MM.1S (cell line): Measurements from ENCODE around the gene DYNLT1.

Experiments used
- DNase-seq: peaks from one replicate; pipeline ENCODE4 v3.0.0-alpha.2; 2015
- H2AFZ ChIP-seq: fragments of 300-600 bp; sonication (generic); 2 replicates; pipeline ENCODE4 v1.6.0; 2016; ENCODE audit warnings: antibody characterized with exemption, low read length
- H3F3A ChIP-seq: fragments of 300-600 bp; sonication (generic); 2 replicates; pipeline ENCODE4 v1.6.1; 2016; ENCODE audit warnings: mild to moderate bottlenecking, antibody characterized with exemption, low read length, moderate library complexity, mixed read lengths; ENCODE audit not compliant: insufficient read depth
- H3K27ac ChIP-seq: fragments of 300-600 bp; sonication (generic); 2 replicates; pipeline ENCODE4 v1.5.1; 2016; ENCODE audit warnings: mild to moderate bottlenecking, low read length
- H3K27me3 ChIP-seq: fragments of 300-600 bp; sonication (generic); replicated peaks from 2 replicates; pipeline ENCODE4 v1.6.0; 2016; ENCODE audit warnings: low read length; ENCODE audit not compliant: insufficient read depth
- H3K36me3 ChIP-seq: fragments of 300-600 bp; sonication (generic); replicated peaks from 2 replicates; pipeline ENCODE4 v1.6.1; 2016; ENCODE audit warnings: mild to moderate bottlenecking, low read length, mixed read lengths; ENCODE audit not compliant: insufficient read depth
- H3K4me1 ChIP-seq: fragments of 300-600 bp; sonication (generic); 2 replicates; pipeline ENCODE4 v1.6.1; 2016; ENCODE audit warnings: low read length, mixed read lengths
- H3K4me2 ChIP-seq: fragments of 300-600 bp; sonication (generic); 2 replicates; pipeline ENCODE4 v1.6.0; 2016; ENCODE audit warnings: low read depth, low read length
- H3K4me3 ChIP-seq: fragments of 300-600 bp; sonication (generic); 2 replicates; pipeline ENCODE4 v1.5.1; 2016; ENCODE audit warnings: low read length, mixed read lengths
- H3K79me2 ChIP-seq: fragments of 300-600 bp; sonication (generic); 2 replicates; pipeline ENCODE4 v1.6.1; 2016; ENCODE audit warnings: mixed run types, low read length, mixed read lengths
- H3K9ac ChIP-seq: fragments of 300-600 bp; sonication (generic); 2 replicates; pipeline ENCODE4 v1.6.1; 2016; ENCODE audit warnings: low read length, mixed read lengths
- H3K9me2 ChIP-seq: fragments of 300-600 bp; sonication (generic); replicated peaks from 2 replicates; pipeline ENCODE4 v1.6.1; 2016; ENCODE audit warnings: mild to moderate bottlenecking, low read length, mixed read lengths; ENCODE audit not compliant: insufficient read depth
- H3K9me3 ChIP-seq: fragments of 300-600 bp; sonication (generic); replicated peaks from 2 replicates; pipeline ENCODE4 v1.6.1; 2016; ENCODE audit warnings: mild to moderate bottlenecking, low read length, mixed read lengths; ENCODE audit not compliant: insufficient read depth
- H4K20me1 ChIP-seq: fragments of 300-600 bp; sonication (generic); 2 replicates; pipeline ENCODE4 v1.6.1; 2016; ENCODE audit warnings: mild to moderate bottlenecking, low read length, moderate library complexity, mixed read lengths; ENCODE audit not compliant: insufficient read depth
- EZH2 ChIP-seq: fragments of 300-600 bp; sonication (generic); optimal IDR thresholded peaks from 2 replicates; pipeline ENCODE3; 2017; ENCODE audit warnings: low read depth, mild to moderate bottlenecking, antibody characterized with exemption, low read length, mixed read lengths
- EZH2phosphoT487 ChIP-seq: fragments of 300-600 bp; sonication (generic); IDR thresholded peaks from 2 replicates; pipeline ENCODE4 v1.6.1; 2018; ENCODE audit warnings: antibody characterized with exemption, low read length
- TF ChIP-seq, protein P1 (sequence below): fragments of 300-600 bp; sonication (generic); IDR thresholded peaks from 2 replicates; pipeline ENCODE4 v1.5.1; 2016; ENCODE audit warnings: antibody characterized with exemption, low read length, mixed read lengths

Gene DYNLT1

DNA sequence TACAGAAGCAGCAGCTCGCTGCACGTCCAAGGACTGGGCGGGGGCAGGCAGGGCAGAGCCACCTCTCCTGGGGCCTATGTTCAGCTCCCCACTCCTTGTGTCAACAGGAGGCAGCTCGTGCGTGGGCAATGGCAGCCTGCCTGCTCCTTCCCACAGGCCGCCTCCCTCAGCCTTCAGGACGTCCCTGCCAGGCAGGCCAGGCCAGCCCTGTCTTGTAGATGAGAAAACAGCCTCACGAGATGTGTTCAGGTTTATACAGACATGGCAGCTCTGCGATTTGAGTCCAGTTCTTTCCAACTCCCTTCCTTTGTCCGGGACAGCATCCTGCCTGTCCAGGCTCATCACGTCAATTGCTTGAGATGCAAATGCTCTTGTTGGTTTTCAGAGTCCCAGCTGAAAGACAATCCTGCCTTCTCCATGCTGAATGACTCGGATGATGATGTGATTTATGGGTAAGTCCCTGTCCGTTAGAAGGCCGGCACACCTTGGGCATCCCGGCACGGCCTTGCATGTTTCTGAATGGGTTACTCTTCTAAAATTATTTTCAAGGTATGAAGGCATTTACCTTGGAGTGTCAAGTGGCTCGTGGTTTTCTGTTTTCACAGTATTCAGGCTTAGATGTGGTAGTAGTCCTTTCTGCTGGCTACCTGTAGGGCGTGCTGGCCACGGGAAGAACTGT lies 13.5 kb downstream of the DYNLT1 start:
- DNase-seq = no peak
- Histone ChIP-seq H4K20me1 (no peaks in the 10 kb centered on the region), H3K9ac (no peak overlapping the region), H3K36me3 (no peaks in the 10 kb centered on the region), H3K4me1 (no peaks in the 10 kb centered on the region), H2AFZ (no peak overlapping the region), H3K79me2 (no peaks in the 10 kb centered on the region), H3K27me3 (no peaks in the 10 kb centered on the region), H3K4me3 (no peak overlapping the region), H3K9me3 (no peaks in the 10 kb centered on the region), H3K9me2 (no peaks in the 10 kb centered on the region), H3F3A (no peaks in the 10 kb centered on the region), H3K4me2 (no peak overlapping the region), H3K27ac (no peak overlapping the region)
- no peak for TF ChIP-seq EZH2
- TF ChIP-seq, protein P1, sequence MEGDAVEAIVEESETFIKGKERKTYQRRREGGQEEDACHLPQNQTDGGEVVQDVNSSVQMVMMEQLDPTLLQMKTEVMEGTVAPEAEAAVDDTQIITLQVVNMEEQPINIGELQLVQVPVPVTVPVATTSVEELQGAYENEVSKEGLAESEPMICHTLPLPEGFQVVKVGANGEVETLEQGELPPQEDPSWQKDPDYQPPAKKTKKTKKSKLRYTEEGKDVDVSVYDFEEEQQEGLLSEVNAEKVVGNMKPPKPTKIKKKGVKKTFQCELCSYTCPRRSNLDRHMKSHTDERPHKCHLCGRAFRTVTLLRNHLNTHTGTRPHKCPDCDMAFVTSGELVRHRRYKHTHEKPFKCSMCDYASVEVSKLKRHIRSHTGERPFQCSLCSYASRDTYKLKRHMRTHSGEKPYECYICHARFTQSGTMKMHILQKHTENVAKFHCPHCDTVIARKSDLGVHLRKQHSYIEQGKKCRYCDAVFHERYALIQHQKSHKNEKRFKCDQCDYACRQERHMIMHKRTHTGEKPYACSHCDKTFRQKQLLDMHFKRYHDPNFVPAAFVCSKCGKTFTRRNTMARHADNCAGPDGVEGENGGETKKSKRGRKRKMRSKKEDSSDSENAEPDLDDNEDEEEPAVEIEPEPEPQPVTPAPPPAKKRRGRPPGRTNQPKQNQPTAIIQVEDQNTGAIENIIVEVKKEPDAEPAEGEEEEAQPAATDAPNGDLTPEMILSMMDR = no peak
- no peak for TF ChIP-seq EZH2phosphoT487

DNA sequence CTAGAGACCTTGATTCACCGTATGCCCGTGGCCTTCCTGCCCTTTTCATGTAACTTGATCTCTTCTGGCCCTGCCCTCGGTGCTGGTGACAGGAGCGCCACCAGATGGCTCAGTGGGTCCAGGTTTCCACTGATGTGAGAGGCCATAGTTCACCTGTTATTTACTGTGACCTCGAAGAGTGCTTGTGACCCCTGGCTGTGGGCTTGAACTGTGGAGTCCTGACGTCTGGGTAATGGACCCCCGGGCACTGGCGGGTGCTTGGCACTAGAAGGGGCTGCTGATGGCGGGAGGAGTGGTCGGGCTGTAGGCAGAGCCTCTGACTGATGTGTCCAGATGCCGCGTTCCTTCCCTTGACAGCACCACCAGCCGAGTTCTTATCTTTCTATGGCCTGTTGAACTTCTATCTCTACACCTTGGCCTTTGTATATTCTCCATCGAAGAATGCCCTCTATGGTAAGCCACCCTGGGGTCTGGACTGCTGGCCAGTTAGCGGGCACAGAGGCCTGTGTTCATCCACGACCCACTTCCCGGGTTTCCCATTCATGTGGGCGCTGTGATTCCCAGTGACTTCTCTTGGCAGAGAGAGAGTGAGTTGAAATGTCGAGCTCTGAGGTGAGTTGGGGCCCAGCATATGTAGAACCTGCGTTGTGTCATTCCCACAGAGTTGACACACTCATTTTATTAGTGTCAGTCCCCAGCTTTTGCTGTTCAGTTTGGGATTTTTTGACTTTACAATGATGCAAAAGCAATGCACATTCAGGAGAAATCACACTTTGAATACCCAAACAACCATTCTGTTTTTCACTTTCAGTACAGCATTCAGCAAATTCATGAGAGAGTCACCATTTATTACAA lies 14.9 kb downstream of the DYNLT1 start:
- Histone ChIP-seq H3K4me2 (no peak overlapping the region), H3K9ac (no peak overlapping the region), H3K4me1 (no peaks in the 10 kb centered on the region), H3K27me3 (no peaks in the 10 kb centered on the region), H3K79me2 (no peaks in the 10 kb centered on the region), H3K9me3 (no peaks in the 10 kb centered on the region), H3K9me2 (no peaks in the 10 kb centered on the region), H3K36me3 (no peaks in the 10 kb centered on the region), H3K27ac (no peak overlapping the region), H3F3A (no peaks in the 10 kb centered on the region), H4K20me1 (no peaks in the 10 kb centered on the region), H2AFZ (no peak overlapping the region), H3K4me3 (no peak overlapping the region)
- no peak for DNase-seq
- TF ChIP-seq EZH2 (no peak), EZH2phosphoT487 (no peak)

GRCh38 chr6:158628542-158628941 lies 16.0 kb downstream of the DYNLT1 start:
- no peaks in the 10 kb centered on the region for H3K4me1 ChIP-seq
- H3K9me3 ChIP-seq = no peaks in the 10 kb centered on the region
- no peaks in the 10 kb centered on the region for H3K27me3 ChIP-seq
- no peaks in the 10 kb centered on the region for H3K9me2 ChIP-seq
- no peaks in the 10 kb centered on the region for H3F3A ChIP-seq
- no peaks in the 10 kb centered on the region for H3K79me2 ChIP-seq
- no peak overlapping the region for H3K4me3 ChIP-seq
- TF ChIP-seq EZH2 (no peak), EZH2phosphoT487 (no peak)
- TF ChIP-seq, protein P1 = no peak
- DNase-seq = no peak
- no peak overlapping the region for H3K9ac ChIP-seq
- no peaks in the 10 kb centered on the region for H3K36me3 ChIP-seq
- no peak overlapping the region for H3K4me2 ChIP-seq
- no peaks in the 10 kb centered on the region for H4K20me1 ChIP-seq
- H3K27ac ChIP-seq = no peak overlapping the region
- no peak overlapping the region for H2AFZ ChIP-seq

DNA sequence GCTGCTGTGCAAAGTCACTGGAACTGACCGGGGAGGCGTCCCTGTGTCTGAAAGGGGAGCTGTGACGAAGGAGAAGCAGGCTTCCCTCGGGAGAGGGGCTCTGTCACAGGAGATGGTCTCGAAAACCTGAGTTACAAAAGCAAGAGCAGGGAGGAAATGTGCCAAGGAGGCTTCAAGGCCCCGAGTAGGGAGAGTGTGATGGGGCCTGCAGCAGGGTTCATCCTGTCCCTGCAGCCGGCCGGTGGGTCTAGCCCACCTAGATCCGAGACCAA lies 16.7 kb downstream of the DYNLT1 start:
- Histone ChIP-seq H3K27ac (no peak overlapping the region), H3K9ac (no peak overlapping the region), H4K20me1 (no peaks in the 10 kb centered on the region), H3K79me2 (no peaks in the 10 kb centered on the region), H3K9me3 (no peaks in the 10 kb centered on the region), H3K27me3 (no peaks in the 10 kb centered on the region), H3K4me3 (no peak overlapping the region), H2AFZ (no peak overlapping the region), H3K36me3 (no peaks in the 10 kb centered on the region), H3K4me2 (no peak overlapping the region), H3K4me1 (no peaks in the 10 kb centered on the region), H3F3A (no peaks in the 10 kb centered on the region), H3K9me2 (no peaks in the 10 kb centered on the region)
- DNase-seq = no peak
- no peak for TF ChIP-seq EZH2phosphoT487
- no peak for TF ChIP-seq EZH2
- TF ChIP-seq, protein P1 = no peak
